H1 (cell line): ENCODE data around the gene FAM162A. TPM values are rescaled to one million over a fixed set of nuclear protein-coding genes. Genes with fewer than 3 reads are reported as not detected.

ENCODE experiments used
- polyA plus RNA-seq, 7 experiments: library from polyadenylated mRNA; depleted of rRNA in 3 of 7; stranded (reverse) in 5 of 7; unstranded in 2 of 7; fragments of >200 nt in 5 of 7; fragments of 200-250 nt in 2 of 7; gene quantifications; 1 replicate in 5 of 7; 2 replicates in 1 of 7; 4 replicates in 1 of 7; pipeline versions ENCODE4 v1.2.1 to v1.2.3, GENCODE V29; 2011 to 2013; ENCODE audit warnings: missing spikeins in 2 of 7, mixed read lengths in 2 of 7
- small RNA-seq: library from polyadenylated mRNA; stranded (forward); fragments of <200 nt; extraction: miRNeasy Mini kit (QIAGEN cat#:217004); gene quantifications from one replicate; pipeline ENCODE3, GENCODE V24; 2013; ENCODE audit not compliant: insufficient read depth
- total RNA-seq: library from RNA; stranded (reverse); fragmentation: NEBNext Ultra II Directional; extraction: Animal tissue kit (Norgen Biotek cat#: 25700); gene quantifications from 2 replicates; pipeline ENCODE4 v1.2.1, GENCODE V29; 2021

The FAM162A gene
- total and polyA plus RNA-seq, 2 of the 8 experiments (the other 6 are each of a cell fraction or from before 2014, with no cell fraction given) = 38.2 to 59.7 TPM

Small RNA genes within 50 kb of the gene (small RNA-seq; reads per million reads assigned to genes)
- gene AC083798.1 = not detected

Other genes starting within 250 kb of the FAM162A start
- 0.25 and 0.58 TPM in 2 replicates for gene CASR, start 200.5 kb upstream of the FAM162A start, total RNA-seq
- gene CASR, start 200.5 kb upstream of the FAM162A start, polyA plus RNA-seq (2011; rRNA removed) = 0.28 and 0.36 TPM in 2 replicates
- gene CSTA, start 58.9 kb upstream of the FAM162A start, total RNA-seq = not detected in 2 replicates
- gene CSTA, start 58.9 kb upstream of the FAM162A start, polyA plus RNA-seq (2011; rRNA removed) = not detected in 2 replicates
- gene MIX23, start 951 bp upstream of the FAM162A start, total RNA-seq = 69.6 and 90.1 TPM in 2 replicates
- 10.9 and 22.1 TPM in 2 replicates for gene MIX23, start 951 bp upstream of the FAM162A start, polyA plus RNA-seq (2011; rRNA removed)
- 2.7 and 3.5 TPM in 2 replicates for gene WDR5B, start 31.9 kb downstream of the FAM162A start, total RNA-seq
- 1.4 and 1.9 TPM in 2 replicates for gene WDR5B, start 31.9 kb downstream of the FAM162A start, polyA plus RNA-seq (2011; rRNA removed)
- gene KPNA1, start 130.8 kb downstream of the FAM162A start, total RNA-seq = 59.0 and 63.0 TPM in 2 replicates
- gene KPNA1, start 130.8 kb downstream of the FAM162A start, polyA plus RNA-seq (2011; rRNA removed) = 12.2 and 14.8 TPM in 2 replicates
- gene PARP9, start 180.1 kb downstream of the FAM162A start, total RNA-seq = 3.4 and 3.7 TPM in 2 replicates
- gene PARP9, start 180.1 kb downstream of the FAM162A start, polyA plus RNA-seq (2011; rRNA removed) = 1.9 and 4.5 TPM in 2 replicates
- gene DTX3L, start 180.2 kb downstream of the FAM162A start, total RNA-seq = 8.4 and 11.3 TPM in 2 replicates
- 1.7 and 1.9 TPM in 2 replicates for gene DTX3L, start 180.2 kb downstream of the FAM162A start, polyA plus RNA-seq (2011; rRNA removed)
- gene PARP15, start 193.5 kb downstream of the FAM162A start, total RNA-seq = 0.21 and 0.37 TPM in 2 replicates
- gene PARP15, start 193.5 kb downstream of the FAM162A start, polyA plus RNA-seq (2011; rRNA removed) = 0.33 and 0.45 TPM in 2 replicates